T follicular helper cell (primary cell): ENCODE measurements around the gene GPR21.

Experiments
- DNase-seq: peaks from one replicate; pipeline ENCODE4 v3.0.0-alpha.2; 2020; ENCODE audit warnings: low read depth
- total RNA-seq, 2 experiments: gene quantifications; one replicate each; lab custom pipeline; 2026; lab: John Stamatoyannopoulos, UW

GPR21 gene
- total RNA-seq: 0.13 to 0.54 reads per million in 2 experiments

GRCh38 chr9:123033352-123033751 lies at the start of gene GPR21:
Gene GPR21 (plus strand): TSS chr9:123033667. CDS start chr9:123034567, 900 bp downstream.
- no peak for DNase-seq

GRCh38 chr9:122986010-122986409 lies 47.5 kb upstream of the GPR21 start:
- DNase-seq: no peak

- DNase-seq: no peak
Observed at GRCh38 chr9:122988141-122988540, 45.3 kb upstream of the GPR21 start.

GRCh38 chr9:122988920-122989621 lies 44.4 kb upstream of the GPR21 start:
- DNase-seq: no peak

- DNase-seq: peak; percentile 4
Observed at GRCh38 chr9:122991370-122991830, 42.1 kb upstream of the GPR21 start.

- DNase-seq: no peak
Observed at GRCh38 chr9:122996586-122996985, 36.9 kb upstream of the GPR21 start.

GRCh38 chr9:122998448-122998847 lies 35.0 kb upstream of the GPR21 start:
- DNase-seq: no peak

- DNase-seq: no peak
Observed at GRCh38 chr9:123000371-123001068, 32.9 kb upstream of the GPR21 start.

- no peak for DNase-seq
Observed at GRCh38 chr9:123002754-123003153, 30.7 kb upstream of the GPR21 start.

- no peak for DNase-seq
Observed at GRCh38 chr9:123003466-123003865, 30.0 kb upstream of the GPR21 start.

GRCh38 chr9:123005964-123006363 lies 27.5 kb upstream of the GPR21 start:
- no peak for DNase-seq

- no peak for DNase-seq
Observed at GRCh38 chr9:123007269-123007668, 26.2 kb upstream of the GPR21 start.

GRCh38 chr9:123008909-123009308 lies 24.6 kb upstream of the GPR21 start:
- DNase-seq: no peak

- DNase-seq: no peak
Observed at GRCh38 chr9:123011380-123011779, 22.1 kb upstream of the GPR21 start.

- DNase-seq: no peak
Observed at GRCh38 chr9:123011878-123012528, 21.5 kb upstream of the GPR21 start.

GRCh38 chr9:123016631-123017030 lies 16.8 kb upstream of the GPR21 start:
- no peak for DNase-seq

- no peak for DNase-seq
Observed at GRCh38 chr9:123020796-123021195, 12.7 kb upstream of the GPR21 start.

GRCh38 chr9:123026425-123026824 lies 7.0 kb upstream of the GPR21 start:
- no peak for DNase-seq

GRCh38 chr9:123027517-123027916 lies 6.0 kb upstream of the GPR21 start:
- DNase-seq: no peak

GRCh38 chr9:123028136-123028535 lies 5.3 kb upstream of the GPR21 start:
- DNase-seq: no peak

- DNase-seq: no peak
Observed at GRCh38 chr9:123028973-123029372, 4.5 kb upstream of the GPR21 start.

- DNase-seq: no peak
Observed at GRCh38 chr9:123031963-123032362, 1.5 kb upstream of the GPR21 start.
